Liver (tissue), 3 donors: Measurements from ENCODE around the gene ASPHD2.

ENCODE experiments used
- EGR1 ChIP-seq, 2 donors: IDR thresholded peaks; 2 replicates each; pipeline ENCODE4 v1.6.1; 2016 to 2018; ENCODE audit warnings: antibody characterized with exemption in 2 of 2, low read depth in 2 of 2
- GABPA ChIP-seq, 2 donors: IDR thresholded peaks in 1 of 2; conservative IDR thresholded peaks in 1 of 2; 2 replicates each; pipeline ENCODE4 v1.6.1; 2016; ENCODE audit warnings: antibody characterized with exemption in 2 of 2, mild to moderate bottlenecking in 1 of 2, moderate library complexity in 1 of 2
- YY1 ChIP-seq: IDR thresholded peaks from 2 replicates; pipeline ENCODE4 v1.6.1; 2016; ENCODE audit warnings: antibody characterized with exemption, mild to moderate bottlenecking
- TF ChIP-seq, protein P1 (sequence below): fragments of 150-350 bp; IDR thresholded peaks from 2 replicates; pipeline ENCODE4 v1.5.1; 2017; ENCODE audit warnings: improper control_type of control experiment, low read depth, low read length; ENCODE audit not compliant: missing input control
- TF ChIP-seq, protein P2 (sequence below): IDR thresholded peaks from 2 replicates; pipeline ENCODE4 v1.6.1; 2016; ENCODE audit warnings: antibody characterized with exemption, mild to moderate bottlenecking
- TF ChIP-seq, protein P3 (sequence below): IDR thresholded peaks from 2 replicates; pipeline ENCODE4 v1.6.1; 2016; ENCODE audit warnings: antibody characterized with exemption
- TF ChIP-seq, protein P4 (sequence below): IDR thresholded peaks from 2 replicates; pipeline ENCODE4 v1.6.1; 2016; ENCODE audit warnings: antibody characterized with exemption
- donor health status: healthy.
- donor health status: healthy.

DNA sequence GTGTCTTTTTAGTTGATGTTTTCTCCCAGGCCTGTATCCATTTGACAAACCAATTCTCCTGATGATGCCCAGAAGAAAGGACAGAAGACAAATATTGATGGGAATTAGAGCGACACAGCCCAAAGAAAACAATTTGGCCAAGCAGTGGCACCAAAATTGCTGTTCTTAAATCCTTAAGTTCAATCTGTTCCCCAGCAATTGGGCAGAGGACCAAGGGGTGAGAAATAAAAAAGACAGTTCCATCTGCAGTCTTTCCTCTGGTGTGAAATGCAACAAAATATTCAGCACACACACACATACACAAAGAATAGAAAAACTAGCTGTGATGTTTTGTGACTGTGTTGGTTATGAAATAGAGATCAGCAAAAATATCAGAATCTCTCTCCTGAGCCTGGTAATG lies 38.0 kb upstream of the ASPHD2 start:
- TF ChIP-seq GABPA (IDR thresholded peaks at IDR 0.05 in 1 of 2, conservative IDR thresholded peaks at IDR 0.05 in 1 of 2) (no peak), YY1 (no peak), EGR1 (IDR thresholded peaks at IDR 0.05; ENCODE audit: low read depth in 2 of 2) (no peak)
- TF ChIP-seq, protein P1, sequence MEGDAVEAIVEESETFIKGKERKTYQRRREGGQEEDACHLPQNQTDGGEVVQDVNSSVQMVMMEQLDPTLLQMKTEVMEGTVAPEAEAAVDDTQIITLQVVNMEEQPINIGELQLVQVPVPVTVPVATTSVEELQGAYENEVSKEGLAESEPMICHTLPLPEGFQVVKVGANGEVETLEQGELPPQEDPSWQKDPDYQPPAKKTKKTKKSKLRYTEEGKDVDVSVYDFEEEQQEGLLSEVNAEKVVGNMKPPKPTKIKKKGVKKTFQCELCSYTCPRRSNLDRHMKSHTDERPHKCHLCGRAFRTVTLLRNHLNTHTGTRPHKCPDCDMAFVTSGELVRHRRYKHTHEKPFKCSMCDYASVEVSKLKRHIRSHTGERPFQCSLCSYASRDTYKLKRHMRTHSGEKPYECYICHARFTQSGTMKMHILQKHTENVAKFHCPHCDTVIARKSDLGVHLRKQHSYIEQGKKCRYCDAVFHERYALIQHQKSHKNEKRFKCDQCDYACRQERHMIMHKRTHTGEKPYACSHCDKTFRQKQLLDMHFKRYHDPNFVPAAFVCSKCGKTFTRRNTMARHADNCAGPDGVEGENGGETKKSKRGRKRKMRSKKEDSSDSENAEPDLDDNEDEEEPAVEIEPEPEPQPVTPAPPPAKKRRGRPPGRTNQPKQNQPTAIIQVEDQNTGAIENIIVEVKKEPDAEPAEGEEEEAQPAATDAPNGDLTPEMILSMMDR: no peak
- TF ChIP-seq, protein P2, sequence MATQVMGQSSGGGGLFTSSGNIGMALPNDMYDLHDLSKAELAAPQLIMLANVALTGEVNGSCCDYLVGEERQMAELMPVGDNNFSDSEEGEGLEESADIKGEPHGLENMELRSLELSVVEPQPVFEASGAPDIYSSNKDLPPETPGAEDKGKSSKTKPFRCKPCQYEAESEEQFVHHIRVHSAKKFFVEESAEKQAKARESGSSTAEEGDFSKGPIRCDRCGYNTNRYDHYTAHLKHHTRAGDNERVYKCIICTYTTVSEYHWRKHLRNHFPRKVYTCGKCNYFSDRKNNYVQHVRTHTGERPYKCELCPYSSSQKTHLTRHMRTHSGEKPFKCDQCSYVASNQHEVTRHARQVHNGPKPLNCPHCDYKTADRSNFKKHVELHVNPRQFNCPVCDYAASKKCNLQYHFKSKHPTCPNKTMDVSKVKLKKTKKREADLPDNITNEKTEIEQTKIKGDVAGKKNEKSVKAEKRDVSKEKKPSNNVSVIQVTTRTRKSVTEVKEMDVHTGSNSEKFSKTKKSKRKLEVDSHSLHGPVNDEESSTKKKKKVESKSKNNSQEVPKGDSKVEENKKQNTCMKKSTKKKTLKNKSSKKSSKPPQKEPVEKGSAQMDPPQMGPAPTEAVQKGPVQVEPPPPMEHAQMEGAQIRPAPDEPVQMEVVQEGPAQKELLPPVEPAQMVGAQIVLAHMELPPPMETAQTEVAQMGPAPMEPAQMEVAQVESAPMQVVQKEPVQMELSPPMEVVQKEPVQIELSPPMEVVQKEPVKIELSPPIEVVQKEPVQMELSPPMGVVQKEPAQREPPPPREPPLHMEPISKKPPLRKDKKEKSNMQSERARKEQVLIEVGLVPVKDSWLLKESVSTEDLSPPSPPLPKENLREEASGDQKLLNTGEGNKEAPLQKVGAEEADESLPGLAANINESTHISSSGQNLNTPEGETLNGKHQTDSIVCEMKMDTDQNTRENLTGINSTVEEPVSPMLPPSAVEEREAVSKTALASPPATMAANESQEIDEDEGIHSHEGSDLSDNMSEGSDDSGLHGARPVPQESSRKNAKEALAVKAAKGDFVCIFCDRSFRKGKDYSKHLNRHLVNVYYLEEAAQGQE: no peak
- TF ChIP-seq, protein P3, sequence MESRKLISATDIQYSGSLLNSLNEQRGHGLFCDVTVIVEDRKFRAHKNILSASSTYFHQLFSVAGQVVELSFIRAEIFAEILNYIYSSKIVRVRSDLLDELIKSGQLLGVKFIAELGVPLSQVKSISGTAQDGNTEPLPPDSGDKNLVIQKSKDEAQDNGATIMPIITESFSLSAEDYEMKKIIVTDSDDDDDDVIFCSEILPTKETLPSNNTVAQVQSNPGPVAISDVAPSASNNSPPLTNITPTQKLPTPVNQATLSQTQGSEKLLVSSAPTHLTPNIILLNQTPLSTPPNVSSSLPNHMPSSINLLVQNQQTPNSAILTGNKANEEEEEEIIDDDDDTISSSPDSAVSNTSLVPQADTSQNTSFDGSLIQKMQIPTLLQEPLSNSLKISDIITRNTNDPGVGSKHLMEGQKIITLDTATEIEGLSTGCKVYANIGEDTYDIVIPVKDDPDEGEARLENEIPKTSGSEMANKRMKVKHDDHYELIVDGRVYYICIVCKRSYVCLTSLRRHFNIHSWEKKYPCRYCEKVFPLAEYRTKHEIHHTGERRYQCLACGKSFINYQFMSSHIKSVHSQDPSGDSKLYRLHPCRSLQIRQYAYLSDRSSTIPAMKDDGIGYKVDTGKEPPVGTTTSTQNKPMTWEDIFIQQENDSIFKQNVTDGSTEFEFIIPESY: no peak
- TF ChIP-seq, protein P4, sequence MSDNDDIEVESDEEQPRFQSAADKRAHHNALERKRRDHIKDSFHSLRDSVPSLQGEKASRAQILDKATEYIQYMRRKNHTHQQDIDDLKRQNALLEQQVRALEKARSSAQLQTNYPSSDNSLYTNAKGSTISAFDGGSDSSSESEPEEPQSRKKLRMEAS: no peak
